Activated gamma-delta T cell treated with Interleukin-2 at 50 U/mL for 16 hours (primary cell): ENCODE results near the gene DENND6A.
"Not testable (repeated sequence)": the region's sequence is repeated elsewhere in the genome, so short reads cannot be mapped to it uniquely, and the experiment has no call there.

Source experiments
- DNase-seq: peaks from one replicate; pipeline ENCODE4 v3.0.0-alpha.2; 2020

The DENND6A gene

GRCh38 chr3:57624801-57625200 is 68.1 kb downstream of the DENND6A start:
- DNase-seq, result no peak

- DNase-seq, result no peak
Observed at GRCh38 chr3:57622362-57622761, 70.5 kb downstream of the DENND6A start.

GRCh38 chr3:57617739-57618138 is 75.1 kb downstream of the DENND6A start:
- no peak for DNase-seq

- no peak for DNase-seq
Observed at GRCh38 chr3:57616233-57616632, 76.6 kb downstream of the DENND6A start.

GRCh38 chr3:57611870-57612269 is 81.0 kb downstream of the DENND6A start:
- DNase-seq, result not testable (repeated sequence)

GRCh38 chr3:57605683-57606082 is 87.2 kb downstream of the DENND6A start:
- no peak for DNase-seq

- no peak for DNase-seq
Observed at GRCh38 chr3:57604971-57605370, 87.9 kb downstream of the DENND6A start.

GRCh38 chr3:57600195-57600594 is 92.7 kb downstream of the DENND6A start:
- DNase-seq, result no peak

- no peak for DNase-seq
Observed at GRCh38 chr3:57598765-57599360, 94.0 kb downstream of the DENND6A start.

GRCh38 chr3:57597127-57597923 is 95.6 kb downstream of the DENND6A start, which contains the start of gene ARF4:
TSS of gene ARF4 (minus strand) at chr3:57597344. CDS start at chr3:57597140, 204 bp downstream.
- peak; percentile 99 for DNase-seq

- DNase-seq, result peak; percentile 54
Observed at GRCh38 chr3:57596495-57597126, 96.3 kb downstream of the DENND6A start.

- DNase-seq, result no peak
Observed at GRCh38 chr3:57594576-57594975, 98.3 kb downstream of the DENND6A start.

- no peak for DNase-seq
Observed at GRCh38 chr3:57594144-57594543, 98.7 kb downstream of the DENND6A start.

GRCh38 chr3:57592306-57592705 is 100.6 kb downstream of the DENND6A start:
- DNase-seq, result no peak

- DNase-seq, result no peak
Observed at GRCh38 chr3:57587905-57588304, 105.0 kb downstream of the DENND6A start.

GRCh38 chr3:57586778-57587177 is 106.1 kb downstream of the DENND6A start:
- DNase-seq, result no peak

- DNase-seq, result no peak
Observed at GRCh38 chr3:57583544-57583943, 109.3 kb downstream of the DENND6A start.

- DNase-seq, result no peak
Observed at GRCh38 chr3:57582474-57583168, 110.3 kb downstream of the DENND6A start.

GRCh38 chr3:57577801-57578200 is 115.1 kb downstream of the DENND6A start:
- no peak for DNase-seq

- DNase-seq, result no peak
Observed at GRCh38 chr3:57575966-57576626, 116.8 kb downstream of the DENND6A start.
